Lower lobe of right lung (tissue), 2 donors: ENCODE measurements around the gene CDC20. TPM values are rescaled to one million over a fixed set of nuclear protein-coding genes. Genes with fewer than 3 reads are reported as not detected.
"Not testable (repeated sequence)": the region's sequence is repeated elsewhere in the genome, so short reads cannot be mapped to it uniquely, and the experiment has no call there.

ENCODE experiments used
- ATAC-seq, 2 donors: fragments of 200-7000 bp; cut with Tn5 transposase; one replicate each; pipeline ENCODE4 v1.9.1; 2020 to 2022; ENCODE audit warnings: mild to moderate bottlenecking in 2 of 2, moderate library complexity in 2 of 2
- DNase-seq: peaks from one replicate; pipeline ENCODE4 v3.0.0-alpha.2; 2020
- H3K27ac ChIP-seq: fragments of 200-600 bp; one replicate; pipeline ENCODE4 v1.8.0; 2022
- H3K27me3 ChIP-seq: fragments of 200-600 bp; one replicate; pipeline ENCODE4 v1.8.0; 2022; ENCODE audit warnings: low read depth
- H3K36me3 ChIP-seq: fragments of 200-600 bp; one replicate; pipeline ENCODE4 v1.8.0; 2022; ENCODE audit warnings: mild to moderate bottlenecking
- H3K4me1 ChIP-seq: fragments of 200-600 bp; one replicate; pipeline ENCODE4 v1.8.0; 2022
- H3K4me3 ChIP-seq: fragments of 200-600 bp; one replicate; pipeline ENCODE4 v1.8.0; 2022; ENCODE audit warnings: mild to moderate bottlenecking
- H3K9me3 ChIP-seq: fragments of 200-600 bp; one replicate; pipeline ENCODE4 v1.8.0; 2022
- CTCF ChIP-seq: fragments of 200-600 bp; IDR thresholded peaks from one replicate; pipeline ENCODE4 v1.8.0; 2022; ENCODE audit warnings: antibody characterized with exemption, mild to moderate bottlenecking
- intact Hi-C: fragments of 100-400 bp; cut with DNase I; formaldehyde crosslinking; loops from one replicate; pipeline ENCODE4 v1.11.0; 2022
- total RNA-seq: library from RNA; stranded (reverse); fragmentation: NEBNext Ultra II Directional; extraction: Animal tissue kit (Norgen Biotek cat#: 25700); gene quantifications from one replicate; pipeline ENCODE4 v1.2.1, GENCODE V29; 2021
- donor health status: DM: no; HTN: yes; CAD: no; lungs with severe emphysema.

The CDC20 gene
- total RNA-seq, 1 donor from 2014 or later: 2.4 TPM

GRCh38 chr1:43396059-43396458, 37.3 kb downstream of the CDC20 start:
- Histone ChIP-seq H3K4me3 (no peak overlapping the region), H3K4me1 (peaks cover 3% of the 10 kb centered on the region), H3K9me3 (no peaks in the 10 kb centered on the region), H3K27me3 (no peaks in the 10 kb centered on the region), H3K27ac (no peak overlapping the region), H3K36me3 (peaks cover 17% of the 10 kb centered on the region)
- intact Hi-C loops: no loop called here
- ATAC-seq: no peak
- no peak for DNase-seq
- no peak for TF ChIP-seq CTCF

- Histone ChIP-seq H3K9me3 (no peaks in the 10 kb centered on the region), H3K36me3 (peaks cover 22% of the 10 kb centered on the region), H3K27ac (no peak overlapping the region), H3K4me3 (no peak overlapping the region), H3K4me1 (no peaks in the 10 kb centered on the region), H3K27me3 (no peaks in the 10 kb centered on the region)
- DNase-seq: no peak
- TF ChIP-seq CTCF: no peak
- ATAC-seq: no peak
- intact Hi-C loops: no loop called here
These were observed 39.4 kb downstream of the CDC20 start for GRCh38 chr1:43398227-43398626.

GRCh38 chr1:43400441-43400840, 41.7 kb downstream of the CDC20 start:
- H3K9me3 ChIP-seq, DNase-seq, H3K27me3 ChIP-seq, H3K4me1 ChIP-seq, ATAC-seq, H3K4me3 ChIP-seq, intact Hi-C loops, H3K27ac ChIP-seq: not testable (repeated sequence)
- H3K36me3 ChIP-seq: peaks cover 33% of the 10 kb centered on the region

- Histone ChIP-seq H3K9me3 (no peaks in the 10 kb centered on the region), H3K27ac (no peak overlapping the region), H3K27me3 (no peaks in the 10 kb centered on the region), H3K4me1 (no peaks in the 10 kb centered on the region), H3K4me3 (no peak overlapping the region), H3K36me3 (peaks cover 46% of the 10 kb centered on the region)
- peak in 1 of 2 donors; percentile 14 for ATAC-seq
- intact Hi-C loops: no loop called here
- no peak for TF ChIP-seq CTCF
- no peak for DNase-seq
These were observed 43.5 kb downstream of the CDC20 start for GRCh38 chr1:43402089-43402865.

GRCh38 chr1:43404353-43404752, 45.6 kb downstream of the CDC20 start:
- H3K36me3 ChIP-seq: peaks cover 66% of the 10 kb centered on the region
- intact Hi-C loops: no loop called here
- no peaks in the 10 kb centered on the region for H3K9me3 ChIP-seq
- H3K4me1 ChIP-seq: no peaks in the 10 kb centered on the region
- DNase-seq (no peak), ATAC-seq (no peak)
- H3K27ac ChIP-seq: no peak overlapping the region
- no peak overlapping the region for H3K4me3 ChIP-seq
- TF ChIP-seq CTCF: no peak
- H3K27me3 ChIP-seq: no peaks in the 10 kb centered on the region

- Histone ChIP-seq H3K36me3 (peaks cover 75% of the 10 kb centered on the region), H3K4me3 (no peak overlapping the region), H3K27me3 (no peaks in the 10 kb centered on the region), H3K9me3 (no peaks in the 10 kb centered on the region), H3K27ac (no peak overlapping the region), H3K4me1 (no peaks in the 10 kb centered on the region)
- no peak for DNase-seq
- intact Hi-C loops: no loop called here
- TF ChIP-seq CTCF: no peak
- no peak for ATAC-seq
These were observed 46.6 kb downstream of the CDC20 start for GRCh38 chr1:43405219-43405875.
